NB4 (cell line): ENCODE results near the gene FAM120B.

Experiments
- CTCF ChIP-seq: IDR thresholded peaks from one replicate; pipeline ENCODE4 v1.5.1; 2012; ENCODE audit warnings: low read depth, low read length
- MAX ChIP-seq: IDR thresholded peaks from 2 replicates; pipeline ENCODE4 v1.6.1; 2011; ENCODE audit warnings: low read depth, low read length

GRCh38 chr6:170294813-170295509, 11.6 kb upstream of the FAM120B start:
- TF ChIP-seq CTCF (no peak), MAX (no peak)
